ENCODE data around the gene CFAP99.

The CFAP99 gene

GRCh38 chr4:2449511-2450392 is 31.0 kb downstream of the CFAP99 start:
- H3K79me2 ChIP-seq, result no peaks in the 10 kb centered on the region
- no peak overlapping the region for H2AFZ ChIP-seq
- H3K9ac ChIP-seq, result no peak overlapping the region
- H3K36me3 ChIP-seq (ENCODE audit: control insufficient read depth, insufficient read depth, low read length), result no peaks in the 10 kb centered on the region
- H3K27ac ChIP-seq, result no peak overlapping the region
- no peaks in the 10 kb centered on the region for H3K27me3 ChIP-seq (ENCODE audit: control insufficient read depth, insufficient read depth, low read length)
- H3K4me2 ChIP-seq (ENCODE audit: low read length), result no peak overlapping the region
- no peaks in the 10 kb centered on the region for H3K9me3 ChIP-seq (ENCODE audit: control insufficient read depth, low read length)
- no peak overlapping the region for H3K4me3 ChIP-seq (ENCODE audit: low read depth, low read length)
- no peak for TF ChIP-seq CTCF (IDR thresholded peaks at IDR 0.05)
- no peaks in the 10 kb centered on the region for H3K4me1 ChIP-seq

- TF ChIP-seq CTCF (IDR thresholded peaks at IDR 0.05), result no peak
- no peaks in the 10 kb centered on the region for H3K27me3 ChIP-seq (ENCODE audit: control insufficient read depth, insufficient read depth, low read length)
- H3K79me2 ChIP-seq, result no peaks in the 10 kb centered on the region
These were observed 31.8 kb downstream of the CFAP99 start for GRCh38 chr4:2450394-2451035.

DNA sequence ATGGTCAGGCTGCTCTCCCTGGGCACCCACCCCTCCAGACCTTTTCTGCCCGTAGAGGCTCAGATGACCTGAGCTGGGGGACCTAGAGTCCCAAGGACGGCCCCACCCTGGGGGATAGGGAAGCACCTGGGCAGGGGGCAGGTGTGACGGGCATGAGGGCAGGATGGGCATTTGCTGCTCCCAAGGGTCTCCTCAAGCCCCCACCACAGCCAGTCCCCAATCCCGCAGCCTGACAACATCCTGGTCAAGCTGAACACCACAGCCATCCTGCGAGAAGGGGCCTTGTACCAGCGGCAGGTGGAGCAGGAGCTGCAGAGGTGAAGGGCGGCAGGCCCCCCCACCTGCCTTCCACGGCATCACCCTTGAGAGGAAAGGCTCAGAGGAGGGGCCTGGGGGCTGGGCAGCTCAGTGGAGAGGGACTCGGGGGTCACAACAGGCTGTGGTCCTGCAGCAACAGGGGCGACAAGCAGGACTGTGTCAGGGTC is 32.3 kb downstream of the CFAP99 start:
- no peak overlapping the region for H3K9ac ChIP-seq
- H3K27me3 ChIP-seq (ENCODE audit: control insufficient read depth, insufficient read depth, low read length), result no peaks in the 10 kb centered on the region
- H3K27ac ChIP-seq, result no peak overlapping the region
- no peaks in the 10 kb centered on the region for H3K36me3 ChIP-seq (ENCODE audit: control insufficient read depth, insufficient read depth, low read length)
- H2AFZ ChIP-seq, result no peak overlapping the region
- no peak overlapping the region for H3K4me3 ChIP-seq (ENCODE audit: low read depth, low read length)
- no peaks in the 10 kb centered on the region for H3K79me2 ChIP-seq
- no peaks in the 10 kb centered on the region for H3K9me3 ChIP-seq (ENCODE audit: control insufficient read depth, low read length)
- no peaks in the 10 kb centered on the region for H3K4me1 ChIP-seq
- no peak for TF ChIP-seq CTCF (IDR thresholded peaks at IDR 0.05)
- no peak overlapping the region for H3K4me2 ChIP-seq (ENCODE audit: low read length)

More at GRCh38 chr4:2450394-2451035, 31.8 kb downstream of the CFAP99 start:
- Histone ChIP-seq H3K9ac (no peak overlapping the region), H3K9me3 (ENCODE audit: control insufficient read depth, low read length) (no peaks in the 10 kb centered on the region), H3K36me3 (ENCODE audit: control insufficient read depth, insufficient read depth, low read length) (no peaks in the 10 kb centered on the region), H3K4me3 (ENCODE audit: low read depth, low read length) (no peak overlapping the region), H2AFZ (no peak overlapping the region), H3K4me1 (no peaks in the 10 kb centered on the region), H3K27ac (no peak overlapping the region), H3K4me2 (ENCODE audit: low read length) (no peak overlapping the region)

- TF ChIP-seq CTCF (IDR thresholded peaks at IDR 0.05), result no peak
- H3K4me3 ChIP-seq (ENCODE audit: low read depth, low read length), result no peak overlapping the region
These were observed 33.3 kb downstream of the CFAP99 start for GRCh38 chr4:2451821-2452785.

More at GRCh38 chr4:2451821-2452785, 33.3 kb downstream of the CFAP99 start:
- Histone ChIP-seq H3K9me3 (ENCODE audit: control insufficient read depth, low read length) (no peaks in the 10 kb centered on the region), H3K4me2 (ENCODE audit: low read length) (no peak overlapping the region), H3K36me3 (ENCODE audit: control insufficient read depth, insufficient read depth, low read length) (no peaks in the 10 kb centered on the region), H3K27me3 (ENCODE audit: control insufficient read depth, insufficient read depth, low read length) (no peaks in the 10 kb centered on the region), H3K79me2 (no peaks in the 10 kb centered on the region), H3K9ac (no peak overlapping the region), H3K27ac (no peak overlapping the region), H2AFZ (no peak overlapping the region), H3K4me1 (no peaks in the 10 kb centered on the region)

Data from parathyroid adenoma (tissue), 2 donors.